GM23338 (cell line): ENCODE data around the gene BOD1L2. TPM values are rescaled to one million over a fixed set of nuclear protein-coding genes. Genes with fewer than 3 reads are reported as not detected.

Experiments used
- ATAC-seq: fragments of 200-7000 bp; cut with Tn5 transposase; 3 replicates; pipeline ENCODE4 v1.9.1; 2020
- DNase-seq: peaks from one replicate; pipeline ENCODE4 v3.0.0-alpha.2; 2015; ENCODE audit warnings: low spot score
- H2AFZ ChIP-seq: fragments of 200-600 bp; sonication (generic); 2 replicates; pipeline ENCODE4 v1.8.0; 2016; ENCODE audit warnings: antibody characterized with exemption, mild to moderate bottlenecking, moderate library complexity
- H3F3A ChIP-seq: fragments of 200-600 bp; sonication (generic); replicated peaks from 2 replicates; pipeline ENCODE4 v1.8.0; 2017; ENCODE audit warnings: antibody characterized with exemption, mixed run types, low read depth
- H3K27ac ChIP-seq: fragments of 200-600 bp; sonication (generic); 2 replicates; pipeline ENCODE4 v1.6.1; 2016; ENCODE audit warnings: low read depth
- H3K27me3 ChIP-seq: fragments of 200-600 bp; sonication (generic); 2 replicates; pipeline ENCODE4 v1.8.0; 2016; ENCODE audit warnings: mild to moderate bottlenecking, mixed run types, moderate library complexity; ENCODE audit not compliant: insufficient read depth
- H3K36me3 ChIP-seq: fragments of 200-600 bp; sonication (generic); 2 replicates; pipeline ENCODE4 v1.8.0; 2016; ENCODE audit warnings: mild to moderate bottlenecking; ENCODE audit not compliant: insufficient read depth
- H3K4me1 ChIP-seq: fragments of 200-600 bp; sonication (generic); 2 replicates; pipeline ENCODE4 v1.8.0; 2016; ENCODE audit warnings: mild to moderate bottlenecking, moderate library complexity; ENCODE audit not compliant: insufficient read depth
- H3K4me2 ChIP-seq: fragments of 200-600 bp; sonication (generic); 2 replicates; pipeline ENCODE4 v1.7.1; 2017; ENCODE audit warnings: mixed run types
- H3K4me3 ChIP-seq: fragments of 200-600 bp; sonication (generic); 2 replicates; pipeline ENCODE4 v1.6.1; 2016; ENCODE audit warnings: mixed run types
- H3K79me2 ChIP-seq: fragments of 200-600 bp; sonication (generic); replicated peaks from 2 replicates; pipeline ENCODE4 v1.8.0; 2017; ENCODE audit warnings: mild to moderate bottlenecking; ENCODE audit not compliant: insufficient read depth
- H3K9me2 ChIP-seq: fragments of 200-600 bp; sonication (generic); 2 replicates; pipeline ENCODE4 v1.8.0; 2017; ENCODE audit not compliant: insufficient read depth
- H4K20me1 ChIP-seq: fragments of 200-600 bp; sonication (generic); replicated peaks from 2 replicates; pipeline ENCODE4 v1.8.0; 2017; ENCODE audit warnings: mild to moderate bottlenecking; ENCODE audit not compliant: insufficient read depth
- H3K27ac Mint-ChIP-seq: 2 replicates; pipeline ENCODE4 v1.8.0; 2020; ENCODE audit warnings: inconsistent platforms, mild to moderate bottlenecking, moderate library complexity, mixed read lengths
- H3K27me3 Mint-ChIP-seq: 3 replicates; pipeline ENCODE4 v1.8.0; 2022; ENCODE audit warnings: low read depth, mild to moderate bottlenecking, moderate library complexity, mixed read lengths, inconsistent platforms; ENCODE audit not compliant: insufficient read depth, poor library complexity
- H3K36me3 Mint-ChIP-seq: 3 replicates; pipeline ENCODE4 v1.8.0; 2021; ENCODE audit warnings: low read depth, mild to moderate bottlenecking, inconsistent platforms, moderate library complexity, mixed read lengths
- H3K4me1 Mint-ChIP-seq: 3 replicates; pipeline ENCODE4 v1.8.0; 2020; ENCODE audit warnings: mild to moderate bottlenecking, inconsistent platforms, mixed read lengths
- H3K4me3 Mint-ChIP-seq: 3 replicates; pipeline ENCODE4 v1.8.0; 2021; ENCODE audit warnings: moderate library complexity, mild to moderate bottlenecking, inconsistent platforms, mixed read lengths
- H3K9me3 Mint-ChIP-seq: 3 replicates; pipeline ENCODE4 v1.8.0; 2020; ENCODE audit warnings: moderate library complexity, mild to moderate bottlenecking, inconsistent platforms, mixed read lengths
- EZH2phosphoT487 ChIP-seq: fragments of 200-600 bp; sonication (generic); IDR thresholded peaks from one replicate; pipeline ENCODE4 v1.8.1; 2018; ENCODE audit warnings: antibody characterized with exemption; ENCODE audit not compliant: unreplicated experiment
- NANOG ChIP-seq: IDR thresholded peaks from 2 replicates; pipeline ENCODE4 v1.6.1; 2016; ENCODE audit warnings: antibody characterized with exemption, borderline replicate concordance
- POLR2AphosphoS5 ChIP-seq: IDR thresholded peaks from 2 replicates; pipeline ENCODE4 v1.6.1; 2016; ENCODE audit warnings: antibody characterized with exemption, low read depth
- polyA plus RNA-seq: library from polyadenylated mRNA; unstranded; fragments of >200 nt; fragmentation: Nextera tagmentation; extraction: Ambion mirVana; gene quantifications from 2 replicates; pipeline ENCODE4 v1.2.1, GENCODE V29; 2016
- total RNA-seq: library from RNA; depleted of rRNA; stranded (reverse); fragments of >200 nt; shearing (Covaris generic); gene quantifications from 2 replicates; pipeline ENCODE4 v1.2.3, GENCODE V29; 2014
- TF ChIP-seq, protein P1 (sequence below): fragments of 250-450 bp; sonication (Bioruptor Pico); IDR thresholded peaks from 2 replicates; pipeline ENCODE4 v1.5.0; 2020; ENCODE audit warnings: mild to moderate bottlenecking, moderate library complexity
- TF ChIP-seq, protein P2 (sequence below): IDR thresholded peaks from one replicate; pipeline ENCODE4 v1.6.1; 2018; ENCODE audit warnings: antibody characterized with exemption; ENCODE audit not compliant: unreplicated experiment

Gene BOD1L2
- total and polyA plus RNA-seq, 2 experiments from 2014 or later: 0.11 TPM; not detected in 1

- peaks cover 3% of the 10 kb centered on the region for H3K27me3 Mint-ChIP-seq
- no peaks in the 10 kb centered on the region for H3K4me1 Mint-ChIP-seq
- no peak for TF ChIP-seq NANOG
- TF ChIP-seq, protein P1, sequence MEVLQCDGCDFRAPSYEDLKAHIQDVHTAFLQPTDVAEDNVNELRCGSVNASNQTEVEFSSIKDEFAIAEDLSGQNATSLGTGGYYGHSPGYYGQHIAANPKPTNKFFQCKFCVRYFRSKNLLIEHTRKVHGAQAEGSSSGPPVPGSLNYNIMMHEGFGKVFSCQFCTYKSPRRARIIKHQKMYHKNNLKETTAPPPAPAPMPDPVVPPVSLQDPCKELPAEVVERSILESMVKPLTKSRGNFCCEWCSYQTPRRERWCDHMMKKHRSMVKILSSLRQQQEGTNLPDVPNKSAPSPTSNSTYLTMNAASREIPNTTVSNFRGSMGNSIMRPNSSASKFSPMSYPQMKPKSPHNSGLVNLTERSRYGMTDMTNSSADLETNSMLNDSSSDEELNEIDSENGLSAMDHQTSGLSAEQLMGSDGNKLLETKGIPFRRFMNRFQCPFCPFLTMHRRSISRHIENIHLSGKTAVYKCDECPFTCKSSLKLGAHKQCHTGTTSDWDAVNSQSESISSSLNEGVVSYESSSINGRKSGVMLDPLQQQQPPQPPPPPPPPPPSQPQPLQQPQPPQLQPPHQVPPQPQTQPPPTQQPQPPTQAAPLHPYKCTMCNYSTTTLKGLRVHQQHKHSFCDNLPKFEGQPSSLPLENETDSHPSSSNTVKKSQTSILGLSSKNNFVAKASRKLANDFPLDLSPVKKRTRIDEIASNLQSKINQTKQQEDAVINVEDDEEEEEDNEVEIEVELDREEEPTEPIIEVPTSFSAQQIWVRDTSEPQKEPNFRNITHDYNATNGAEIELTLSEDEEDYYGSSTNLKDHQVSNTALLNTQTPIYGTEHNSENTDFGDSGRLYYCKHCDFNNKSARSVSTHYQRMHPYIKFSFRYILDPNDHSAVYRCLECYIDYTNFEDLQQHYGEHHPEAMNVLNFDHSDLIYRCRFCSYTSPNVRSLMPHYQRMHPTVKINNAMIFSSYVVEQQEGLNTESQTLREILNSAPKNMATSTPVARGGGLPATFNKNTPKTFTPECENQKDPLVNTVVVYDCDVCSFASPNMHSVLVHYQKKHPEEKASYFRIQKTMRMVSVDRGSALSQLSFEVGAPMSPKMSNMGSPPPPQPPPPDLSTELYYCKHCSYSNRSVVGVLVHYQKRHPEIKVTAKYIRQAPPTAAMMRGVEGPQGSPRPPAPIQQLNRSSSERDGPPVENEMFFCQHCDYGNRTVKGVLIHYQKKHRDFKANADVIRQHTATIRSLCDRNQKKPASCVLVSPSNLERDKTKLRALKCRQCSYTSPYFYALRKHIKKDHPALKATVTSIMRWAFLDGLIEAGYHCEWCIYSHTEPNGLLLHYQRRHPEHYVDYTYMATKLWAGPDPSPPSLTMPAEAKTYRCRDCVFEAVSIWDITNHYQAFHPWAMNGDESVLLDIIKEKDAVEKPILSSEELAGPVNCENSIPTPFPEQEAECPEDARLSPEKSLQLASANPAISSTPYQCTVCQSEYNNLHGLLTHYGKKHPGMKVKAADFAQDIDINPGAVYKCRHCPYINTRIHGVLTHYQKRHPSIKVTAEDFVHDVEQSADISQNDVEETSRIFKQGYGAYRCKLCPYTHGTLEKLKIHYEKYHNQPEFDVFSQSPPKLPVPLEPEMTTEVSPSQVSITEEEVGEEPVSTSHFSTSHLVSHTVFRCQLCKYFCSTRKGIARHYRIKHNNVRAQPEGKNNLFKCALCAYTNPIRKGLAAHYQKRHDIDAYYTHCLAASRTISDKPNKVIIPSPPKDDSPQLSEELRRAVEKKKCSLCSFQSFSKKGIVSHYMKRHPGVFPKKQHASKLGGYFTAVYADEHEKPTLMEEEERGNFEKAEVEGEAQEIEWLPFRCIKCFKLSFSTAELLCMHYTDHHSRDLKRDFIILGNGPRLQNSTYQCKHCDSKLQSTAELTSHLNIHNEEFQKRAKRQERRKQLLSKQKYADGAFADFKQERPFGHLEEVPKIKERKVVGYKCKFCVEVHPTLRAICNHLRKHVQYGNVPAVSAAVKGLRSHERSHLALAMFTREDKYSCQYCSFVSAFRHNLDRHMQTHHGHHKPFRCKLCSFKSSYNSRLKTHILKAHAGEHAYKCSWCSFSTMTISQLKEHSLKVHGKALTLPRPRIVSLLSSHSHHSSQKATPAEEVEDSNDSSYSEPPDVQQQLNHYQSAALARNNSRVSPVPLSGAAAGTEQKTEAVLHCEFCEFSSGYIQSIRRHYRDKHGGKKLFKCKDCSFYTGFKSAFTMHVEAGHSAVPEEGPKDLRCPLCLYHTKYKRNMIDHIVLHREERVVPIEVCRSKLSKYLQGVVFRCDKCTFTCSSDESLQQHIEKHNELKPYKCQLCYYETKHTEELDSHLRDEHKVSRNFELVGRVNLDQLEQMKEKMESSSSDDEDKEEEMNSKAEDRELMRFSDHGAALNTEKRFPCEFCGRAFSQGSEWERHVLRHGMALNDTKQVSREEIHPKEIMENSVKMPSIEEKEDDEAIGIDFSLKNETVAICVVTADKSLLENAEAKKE (CRISPR knock-in tag): no peak
- TF ChIP-seq POLR2AphosphoS5: no peak
- TF ChIP-seq, protein P2, sequence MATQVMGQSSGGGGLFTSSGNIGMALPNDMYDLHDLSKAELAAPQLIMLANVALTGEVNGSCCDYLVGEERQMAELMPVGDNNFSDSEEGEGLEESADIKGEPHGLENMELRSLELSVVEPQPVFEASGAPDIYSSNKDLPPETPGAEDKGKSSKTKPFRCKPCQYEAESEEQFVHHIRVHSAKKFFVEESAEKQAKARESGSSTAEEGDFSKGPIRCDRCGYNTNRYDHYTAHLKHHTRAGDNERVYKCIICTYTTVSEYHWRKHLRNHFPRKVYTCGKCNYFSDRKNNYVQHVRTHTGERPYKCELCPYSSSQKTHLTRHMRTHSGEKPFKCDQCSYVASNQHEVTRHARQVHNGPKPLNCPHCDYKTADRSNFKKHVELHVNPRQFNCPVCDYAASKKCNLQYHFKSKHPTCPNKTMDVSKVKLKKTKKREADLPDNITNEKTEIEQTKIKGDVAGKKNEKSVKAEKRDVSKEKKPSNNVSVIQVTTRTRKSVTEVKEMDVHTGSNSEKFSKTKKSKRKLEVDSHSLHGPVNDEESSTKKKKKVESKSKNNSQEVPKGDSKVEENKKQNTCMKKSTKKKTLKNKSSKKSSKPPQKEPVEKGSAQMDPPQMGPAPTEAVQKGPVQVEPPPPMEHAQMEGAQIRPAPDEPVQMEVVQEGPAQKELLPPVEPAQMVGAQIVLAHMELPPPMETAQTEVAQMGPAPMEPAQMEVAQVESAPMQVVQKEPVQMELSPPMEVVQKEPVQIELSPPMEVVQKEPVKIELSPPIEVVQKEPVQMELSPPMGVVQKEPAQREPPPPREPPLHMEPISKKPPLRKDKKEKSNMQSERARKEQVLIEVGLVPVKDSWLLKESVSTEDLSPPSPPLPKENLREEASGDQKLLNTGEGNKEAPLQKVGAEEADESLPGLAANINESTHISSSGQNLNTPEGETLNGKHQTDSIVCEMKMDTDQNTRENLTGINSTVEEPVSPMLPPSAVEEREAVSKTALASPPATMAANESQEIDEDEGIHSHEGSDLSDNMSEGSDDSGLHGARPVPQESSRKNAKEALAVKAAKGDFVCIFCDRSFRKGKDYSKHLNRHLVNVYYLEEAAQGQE: no peak
- TF ChIP-seq EZH2phosphoT487: no peak
- H3K4me2 ChIP-seq: no peak overlapping the region
- H2AFZ ChIP-seq: no peak overlapping the region
- ATAC-seq (no peak), DNase-seq (no peak)
- no peaks in the 10 kb centered on the region for H3K36me3 ChIP-seq
- H3K79me2 ChIP-seq: no peaks in the 10 kb centered on the region
- H3K36me3 Mint-ChIP-seq: no peaks in the 10 kb centered on the region
- no peak overlapping the region for H3K27ac ChIP-seq
- H3K4me3 Mint-ChIP-seq: no peak overlapping the region
- 0 out of 2 replicates have a peak, but pooled peaks cover 5% of the 10 kb centered on the region for H3K9me2 ChIP-seq
- peaks cover 5% of the 10 kb centered on the region; the same call in 2 of the 3 replicates for H3K9me3 Mint-ChIP-seq
- no peaks in the 10 kb centered on the region for H3K27me3 ChIP-seq
- H3K4me3 ChIP-seq: no peak overlapping the region
- no peaks in the 10 kb centered on the region for H4K20me1 ChIP-seq
- H3K27ac Mint-ChIP-seq: no peak overlapping the region
- H3F3A ChIP-seq: no peaks in the 10 kb centered on the region
- H3K4me1 ChIP-seq: no peaks in the 10 kb centered on the region
These were observed 28.6 kb downstream of the BOD1L2 start for GRCh38 chr18:57175532-57175931.
